ENCODE results near the gene SCGN. TPM values are rescaled to one million over a fixed set of nuclear protein-coding genes. Genes with fewer than 3 reads are reported as not detected.

SCGN gene
- total and polyA plus RNA-seq, 2 of the 13 experiments (the other 11 are each of a cell fraction or from before 2014, with no cell fraction given) = 2.9 to 29.0 TPM

DNA sequence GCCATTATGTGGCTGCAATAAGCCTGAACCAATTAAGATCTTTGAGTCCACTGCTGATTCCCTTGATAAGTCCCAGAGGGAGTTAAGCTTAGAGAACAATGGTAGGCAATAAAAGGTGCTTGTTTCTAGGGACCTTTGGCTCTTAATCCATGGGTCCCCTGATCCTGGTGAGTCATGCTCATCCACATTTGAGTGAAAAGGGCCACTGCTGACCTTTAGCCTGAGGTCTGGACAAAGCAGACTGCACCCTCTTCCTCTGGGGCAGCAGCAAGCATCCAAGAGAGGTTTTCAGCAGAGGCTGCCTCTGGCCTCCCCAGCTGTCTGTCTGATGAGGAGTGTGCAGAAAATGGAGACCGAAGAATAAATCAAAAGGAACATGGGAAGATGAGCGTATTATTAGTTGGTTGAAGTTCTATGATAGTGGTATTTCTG lies 16.1 kb upstream of the SCGN start (continued):
- TF ChIP-seq, protein P1, sequence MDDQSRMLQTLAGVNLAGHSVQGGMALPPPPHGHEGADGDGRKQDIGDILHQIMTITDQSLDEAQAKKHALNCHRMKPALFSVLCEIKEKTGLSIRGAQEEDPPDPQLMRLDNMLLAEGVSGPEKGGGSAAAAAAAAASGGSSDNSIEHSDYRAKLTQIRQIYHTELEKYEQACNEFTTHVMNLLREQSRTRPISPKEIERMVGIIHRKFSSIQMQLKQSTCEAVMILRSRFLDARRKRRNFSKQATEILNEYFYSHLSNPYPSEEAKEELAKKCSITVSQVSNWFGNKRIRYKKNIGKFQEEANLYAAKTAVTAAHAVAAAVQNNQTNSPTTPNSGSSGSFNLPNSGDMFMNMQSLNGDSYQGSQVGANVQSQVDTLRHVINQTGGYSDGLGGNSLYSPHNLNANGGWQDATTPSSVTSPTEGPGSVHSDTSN (CRISPR knock-in tag; IDR thresholded peaks at IDR 0.05; ENCODE audit: borderline replicate concordance) = no peak
- TF ChIP-seq IRX3 (CRISPR knock-in tag; IDR thresholded peaks at IDR 0.05; ENCODE audit: borderline replicate concordance, low read depth) (no peak), HDAC2 (CRISPR knock-in tag; IDR thresholded peaks at IDR 0.05) (peak; percentile 87), ZNF878 (CRISPR knock-in tag; IDR thresholded peaks at IDR 0.05) (no peak), ZNF382 (CRISPR knock-in tag; IDR thresholded peaks at IDR 0.05; ENCODE audit: borderline replicate concordance) (no peak), MAFF (IDR thresholded peaks at IDR 0.05; ENCODE audit: low read depth, low read length) (0 out of 2 replicates have a peak, but pooled peaks have one; percentile 7), MYC (CRISPR knock-in tag; IDR thresholded peaks at IDR 0.05; ENCODE audit: borderline replicate concordance) (peak; percentile 40; the same call in 1 of the 2 replicates), SMYD3 (CRISPR knock-in tag; IDR thresholded peaks at IDR 0.05) (peak; percentile 89; the same call in 1 of the 2 replicates)
- TF ChIP-seq, protein P2, sequence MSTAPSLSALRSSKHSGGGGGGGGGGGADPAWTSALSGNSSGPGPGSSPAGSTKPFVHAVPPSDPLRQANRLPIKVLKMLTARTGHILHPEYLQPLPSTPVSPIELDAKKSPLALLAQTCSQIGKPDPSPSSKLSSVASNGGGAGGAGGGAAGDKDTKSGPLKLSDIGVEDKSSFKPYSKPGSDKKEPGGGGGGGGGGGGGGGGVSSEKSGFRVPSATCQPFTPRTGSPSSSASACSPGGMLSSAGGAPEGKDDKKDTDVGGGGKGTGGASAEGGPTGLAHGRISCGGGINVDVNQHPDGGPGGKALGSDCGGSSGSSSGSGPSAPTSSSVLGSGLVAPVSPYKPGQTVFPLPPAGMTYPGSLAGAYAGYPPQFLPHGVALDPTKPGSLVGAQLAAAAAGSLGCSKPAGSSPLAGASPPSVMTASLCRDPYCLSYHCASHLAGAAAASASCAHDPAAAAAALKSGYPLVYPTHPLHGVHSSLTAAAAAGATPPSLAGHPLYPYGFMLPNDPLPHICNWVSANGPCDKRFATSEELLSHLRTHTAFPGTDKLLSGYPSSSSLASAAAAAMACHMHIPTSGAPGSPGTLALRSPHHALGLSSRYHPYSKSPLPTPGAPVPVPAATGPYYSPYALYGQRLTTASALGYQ (CRISPR knock-in tag; IDR thresholded peaks at IDR 0.05) = peak; percentile 67; the same call in 1 of the 2 replicates
- TF ChIP-seq, protein P3, sequence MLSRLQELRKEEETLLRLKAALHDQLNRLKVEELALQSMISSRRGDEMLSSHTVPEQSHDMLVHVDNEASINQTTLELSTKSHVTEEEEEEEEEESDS (CRISPR knock-in tag; IDR thresholded peaks at IDR 0.05; ENCODE audit: borderline replicate concordance) = peak; percentile 81; the same call in 1 of the 2 replicates
- TF ChIP-seq, protein P4, sequence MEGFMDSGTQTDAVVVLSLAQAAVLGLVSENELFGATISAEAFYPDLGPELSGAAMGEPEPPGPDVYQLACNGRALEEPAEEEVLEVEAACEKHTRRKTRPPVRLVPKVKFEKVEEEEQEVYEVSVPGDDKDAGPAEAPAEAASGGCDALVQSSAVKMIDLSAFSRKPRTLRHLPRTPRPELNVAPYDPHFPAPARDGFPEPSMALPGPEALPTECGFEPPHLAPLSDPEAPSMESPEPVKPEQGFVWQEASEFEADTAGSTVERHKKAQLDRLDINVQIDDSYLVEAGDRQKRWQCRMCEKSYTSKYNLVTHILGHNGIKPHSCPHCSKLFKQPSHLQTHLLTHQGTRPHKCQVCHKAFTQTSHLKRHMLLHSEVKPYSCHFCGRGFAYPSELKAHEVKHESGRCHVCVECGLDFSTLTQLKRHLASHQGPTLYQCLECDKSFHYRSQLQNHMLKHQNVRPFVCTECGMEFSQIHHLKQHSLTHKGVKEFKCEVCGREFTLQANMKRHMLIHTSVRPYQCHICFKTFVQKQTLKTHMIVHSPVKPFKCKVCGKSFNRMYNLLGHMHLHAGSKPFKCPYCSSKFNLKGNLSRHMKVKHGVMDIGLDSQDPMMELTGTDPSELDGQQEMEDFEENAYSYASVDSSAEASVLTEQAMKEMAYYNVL (CRISPR knock-in tag; IDR thresholded peaks at IDR 0.05; ENCODE audit: borderline replicate concordance) = 0 out of 2 replicates have a peak, but pooled peaks have one; percentile 69
- TF ChIP-seq, protein P5, sequence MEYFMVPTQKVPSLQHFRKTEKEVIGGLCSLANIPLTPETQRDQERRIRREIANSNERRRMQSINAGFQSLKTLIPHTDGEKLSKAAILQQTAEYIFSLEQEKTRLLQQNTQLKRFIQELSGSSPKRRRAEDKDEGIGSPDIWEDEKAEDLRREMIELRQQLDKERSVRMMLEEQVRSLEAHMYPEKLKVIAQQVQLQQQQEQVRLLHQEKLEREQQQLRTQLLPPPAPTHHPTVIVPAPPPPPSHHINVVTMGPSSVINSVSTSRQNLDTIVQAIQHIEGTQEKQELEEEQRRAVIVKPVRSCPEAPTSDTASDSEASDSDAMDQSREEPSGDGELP (IDR thresholded peaks at IDR 0.05; ENCODE audit: borderline replicate concordance, low read depth) = peak; percentile 54; the same call in 1 of the 2 replicates
- TF ChIP-seq, protein P6, sequence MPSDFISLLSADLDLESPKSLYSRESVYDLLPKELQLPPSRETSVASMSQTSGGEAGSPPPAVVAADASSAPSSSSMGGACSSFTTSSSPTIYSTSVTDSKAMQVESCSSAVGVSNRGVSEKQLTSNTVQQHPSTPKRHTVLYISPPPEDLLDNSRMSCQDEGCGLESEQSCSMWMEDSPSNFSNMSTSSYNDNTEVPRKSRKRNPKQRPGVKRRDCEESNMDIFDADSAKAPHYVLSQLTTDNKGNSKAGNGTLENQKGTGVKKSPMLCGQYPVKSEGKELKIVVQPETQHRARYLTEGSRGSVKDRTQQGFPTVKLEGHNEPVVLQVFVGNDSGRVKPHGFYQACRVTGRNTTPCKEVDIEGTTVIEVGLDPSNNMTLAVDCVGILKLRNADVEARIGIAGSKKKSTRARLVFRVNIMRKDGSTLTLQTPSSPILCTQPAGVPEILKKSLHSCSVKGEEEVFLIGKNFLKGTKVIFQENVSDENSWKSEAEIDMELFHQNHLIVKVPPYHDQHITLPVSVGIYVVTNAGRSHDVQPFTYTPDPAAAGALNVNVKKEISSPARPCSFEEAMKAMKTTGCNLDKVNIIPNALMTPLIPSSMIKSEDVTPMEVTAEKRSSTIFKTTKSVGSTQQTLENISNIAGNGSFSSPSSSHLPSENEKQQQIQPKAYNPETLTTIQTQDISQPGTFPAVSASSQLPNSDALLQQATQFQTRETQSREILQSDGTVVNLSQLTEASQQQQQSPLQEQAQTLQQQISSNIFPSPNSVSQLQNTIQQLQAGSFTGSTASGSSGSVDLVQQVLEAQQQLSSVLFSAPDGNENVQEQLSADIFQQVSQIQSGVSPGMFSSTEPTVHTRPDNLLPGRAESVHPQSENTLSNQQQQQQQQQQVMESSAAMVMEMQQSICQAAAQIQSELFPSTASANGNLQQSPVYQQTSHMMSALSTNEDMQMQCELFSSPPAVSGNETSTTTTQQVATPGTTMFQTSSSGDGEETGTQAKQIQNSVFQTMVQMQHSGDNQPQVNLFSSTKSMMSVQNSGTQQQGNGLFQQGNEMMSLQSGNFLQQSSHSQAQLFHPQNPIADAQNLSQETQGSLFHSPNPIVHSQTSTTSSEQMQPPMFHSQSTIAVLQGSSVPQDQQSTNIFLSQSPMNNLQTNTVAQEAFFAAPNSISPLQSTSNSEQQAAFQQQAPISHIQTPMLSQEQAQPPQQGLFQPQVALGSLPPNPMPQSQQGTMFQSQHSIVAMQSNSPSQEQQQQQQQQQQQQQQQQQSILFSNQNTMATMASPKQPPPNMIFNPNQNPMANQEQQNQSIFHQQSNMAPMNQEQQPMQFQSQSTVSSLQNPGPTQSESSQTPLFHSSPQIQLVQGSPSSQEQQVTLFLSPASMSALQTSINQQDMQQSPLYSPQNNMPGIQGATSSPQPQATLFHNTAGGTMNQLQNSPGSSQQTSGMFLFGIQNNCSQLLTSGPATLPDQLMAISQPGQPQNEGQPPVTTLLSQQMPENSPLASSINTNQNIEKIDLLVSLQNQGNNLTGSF (CRISPR knock-in tag; IDR thresholded peaks at IDR 0.05) = no peak
- TF ChIP-seq, protein P7, sequence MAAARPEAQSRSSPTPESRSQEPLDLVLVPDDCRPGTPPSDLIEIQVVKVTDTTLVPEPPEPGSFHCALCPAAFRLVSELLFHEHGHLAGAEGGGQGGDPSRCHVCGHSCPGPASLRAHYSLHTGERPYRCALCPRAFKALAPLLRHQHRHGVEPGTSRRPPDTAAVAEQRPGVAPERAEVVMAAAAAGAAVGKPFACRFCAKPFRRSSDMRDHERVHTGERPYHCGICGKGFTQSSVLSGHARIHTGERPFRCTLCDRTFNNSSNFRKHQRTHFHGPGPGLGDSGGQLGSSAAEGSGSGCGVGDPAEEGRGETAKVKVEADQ (CRISPR knock-in tag; IDR thresholded peaks at IDR 0.05; ENCODE audit: borderline replicate concordance) = no peak
